ENCODE data around the gene CCR4.

CCR4 gene

GRCh38 chr3:33004205-33004604 is 52.8 kb downstream of the CCR4 start:
- no peak for DNase-seq
- TF ChIP-seq CTCF (IDR thresholded peaks at IDR 0.05; ENCODE audit: low read length) (no peak), EZH2 (optimal IDR thresholded peaks at IDR 0.05; ENCODE audit: low read depth, low read length) (no peak), EZH2phosphoT487 (IDR thresholded peaks at IDR 0.05; ENCODE audit: low read length) (no peak)

GRCh38 chr3:33004961-33005360 is 53.5 kb downstream of the CCR4 start:
- H4K20me1 ChIP-seq (ENCODE audit: insufficient read depth, low read length): no peaks in the 10 kb centered on the region
- H3K36me3 ChIP-seq (replicated peaks; ENCODE audit: insufficient read depth, low read length): no peaks in the 10 kb centered on the region
- no peak overlapping the region for H3K27ac ChIP-seq (ENCODE audit: low read length)
- H3K4me2 ChIP-seq (ENCODE audit: low read depth, low read length): no peak overlapping the region
- H3K4me1 ChIP-seq (ENCODE audit: low read length): no peaks in the 10 kb centered on the region
- no peaks in the 10 kb centered on the region for H3K27me3 ChIP-seq (replicated peaks; ENCODE audit: insufficient read depth, low read length)
- H3K9ac ChIP-seq (ENCODE audit: low read length): no peak overlapping the region
- no peak overlapping the region for H2AFZ ChIP-seq (ENCODE audit: low read length)
- no peak for DNase-seq
- no peaks in the 10 kb centered on the region for H3F3A ChIP-seq (ENCODE audit: insufficient read depth, low read length)
- no peaks in the 10 kb centered on the region for H3K79me2 ChIP-seq (ENCODE audit: low read length)
- H3K9me2 ChIP-seq (replicated peaks; ENCODE audit: insufficient read depth, low read length): no peaks in the 10 kb centered on the region
- H3K4me3 ChIP-seq (ENCODE audit: low read length): no peak overlapping the region
- TF ChIP-seq EZH2phosphoT487 (IDR thresholded peaks at IDR 0.05; ENCODE audit: low read length) (no peak), EZH2 (optimal IDR thresholded peaks at IDR 0.05; ENCODE audit: low read depth, low read length) (no peak), CTCF (IDR thresholded peaks at IDR 0.05; ENCODE audit: low read length) (no peak)
- no peaks in the 10 kb centered on the region for H3K9me3 ChIP-seq (replicated peaks; ENCODE audit: insufficient read depth, low read length)

More at GRCh38 chr3:33004205-33004604, 52.8 kb downstream of the CCR4 start:
- Histone ChIP-seq H3F3A (ENCODE audit: insufficient read depth, low read length) (no peaks in the 10 kb centered on the region), H3K79me2 (ENCODE audit: low read length) (no peaks in the 10 kb centered on the region), H3K27ac (ENCODE audit: low read length) (no peak overlapping the region), H3K4me1 (ENCODE audit: low read length) (no peaks in the 10 kb centered on the region), H3K4me3 (ENCODE audit: low read length) (no peak overlapping the region), H3K36me3 (replicated peaks; ENCODE audit: insufficient read depth, low read length) (no peaks in the 10 kb centered on the region), H3K9me3 (replicated peaks; ENCODE audit: insufficient read depth, low read length) (no peaks in the 10 kb centered on the region), H2AFZ (ENCODE audit: low read length) (no peak overlapping the region), H3K27me3 (replicated peaks; ENCODE audit: insufficient read depth, low read length) (no peaks in the 10 kb centered on the region), H3K4me2 (ENCODE audit: low read depth, low read length) (no peak overlapping the region), H4K20me1 (ENCODE audit: insufficient read depth, low read length) (no peaks in the 10 kb centered on the region), H3K9ac (ENCODE audit: low read length) (no peak overlapping the region), H3K9me2 (replicated peaks; ENCODE audit: insufficient read depth, low read length) (no peaks in the 10 kb centered on the region)

Data from MM.1S (cell line).